Hepatocyte (in vitro differentiated cells): ENCODE data around the gene CELF4. TPM values are rescaled to one million over a fixed set of nuclear protein-coding genes. Genes with fewer than 3 reads are reported as not detected.

Experiments used
- DNase-seq: peaks from one replicate; pipeline ENCODE4 v3.0.0-alpha.2; 2016; ENCODE audit warnings: low spot score
- H2AFZ ChIP-seq: fragments of 200-600 bp; sonication (generic); 2 replicates; pipeline ENCODE4 v1.6.0; 2016; ENCODE audit warnings: antibody characterized with exemption, mild to moderate bottlenecking
- H3K27ac ChIP-seq: fragments of 200-600 bp; sonication (generic); 2 replicates; pipeline ENCODE4 v1.5.1; 2016; ENCODE audit warnings: mild to moderate bottlenecking
- H3K27me3 ChIP-seq: fragments of 200-600 bp; sonication (generic); 2 replicates; pipeline ENCODE4 v1.6.1; 2016
- H3K36me3 ChIP-seq: fragments of 200-600 bp; sonication (generic); replicated peaks from 2 replicates; pipeline ENCODE4 v1.5.1; 2016; ENCODE audit warnings: low read depth; ENCODE audit not compliant: insufficient read depth
- H3K4me1 ChIP-seq: fragments of 200-600 bp; sonication (generic); 2 replicates; pipeline ENCODE4 v1.5.1; 2016; ENCODE audit warnings: mild to moderate bottlenecking, moderate library complexity; ENCODE audit not compliant: insufficient read depth
- H3K4me2 ChIP-seq: fragments of 200-600 bp; sonication (generic); 2 replicates; pipeline ENCODE4 v1.6.0; 2016
- H3K4me3 ChIP-seq: fragments of 200-600 bp; sonication (generic); 2 replicates; pipeline ENCODE4 v1.5.1; 2016; ENCODE audit warnings: mild to moderate bottlenecking
- H3K79me2 ChIP-seq: fragments of 200-600 bp; sonication (generic); 2 replicates; pipeline ENCODE4 v1.6.0; 2017; ENCODE audit warnings: mild to moderate bottlenecking
- H3K9me2 ChIP-seq: fragments of 200-600 bp; sonication (generic); replicated peaks from 2 replicates; pipeline ENCODE4 v1.6.0; 2017; ENCODE audit warnings: mild to moderate bottlenecking; ENCODE audit not compliant: insufficient read depth
- H3K9me3 ChIP-seq: fragments of 200-600 bp; sonication (generic); 2 replicates; pipeline ENCODE4 v1.5.1; 2016; ENCODE audit warnings: low read depth, mild to moderate bottlenecking
- H4K20me1 ChIP-seq: fragments of 200-600 bp; sonication (generic); 2 replicates; pipeline ENCODE4 v1.6.0; 2016; ENCODE audit warnings: mild to moderate bottlenecking; ENCODE audit not compliant: insufficient read depth, poor library complexity, severe bottlenecking
- EZH2 ChIP-seq: fragments of 200-600 bp; sonication (generic); IDR thresholded peaks from 2 replicates; pipeline ENCODE4 v1.6.1; 2016; ENCODE audit warnings: antibody characterized with exemption, mild to moderate bottlenecking, borderline replicate concordance
- EZH2phosphoT487 ChIP-seq: fragments of 200-600 bp; sonication (generic); IDR thresholded peaks from one replicate; pipeline ENCODE4 v1.6.1; 2018; ENCODE audit warnings: antibody characterized with exemption, mild to moderate bottlenecking, low read depth, moderate library complexity; ENCODE audit not compliant: unreplicated experiment, severe bottlenecking
- WGBS: methylation state at CpG from one replicate; pipeline ENCODE4 v1.1.6; 2016; ENCODE audit warnings: low lambda C conversion rate; ENCODE audit errors: missing lambda C conversion rate; 5-methylcytosine and 5-hydroxymethylcytosine counted together
- polyA plus RNA-seq: library from polyadenylated mRNA; unstranded; fragments of >200 nt; fragmentation: Nextera tagmentation; extraction: Ambion mirVana; gene quantifications from 2 replicates; pipeline ENCODE4 v1.2.1, GENCODE V29; 2016
- total RNA-seq: library from RNA; depleted of rRNA; stranded (reverse); fragments of >200 nt; gene quantifications from 2 replicates; pipeline ENCODE4 v1.2.3, GENCODE V29; 2014
- TF ChIP-seq, protein P1 (sequence below): fragments of 200-600 bp; sonication (generic); IDR thresholded peaks from 2 replicates; pipeline ENCODE4 v1.5.1; 2016; ENCODE audit warnings: antibody characterized with exemption, mild to moderate bottlenecking; ENCODE audit not compliant: poor library complexity

CELF4 gene
- total and polyA plus RNA-seq, 2 experiments from 2014 or later = 1.3 to 2.9 TPM

DNA sequence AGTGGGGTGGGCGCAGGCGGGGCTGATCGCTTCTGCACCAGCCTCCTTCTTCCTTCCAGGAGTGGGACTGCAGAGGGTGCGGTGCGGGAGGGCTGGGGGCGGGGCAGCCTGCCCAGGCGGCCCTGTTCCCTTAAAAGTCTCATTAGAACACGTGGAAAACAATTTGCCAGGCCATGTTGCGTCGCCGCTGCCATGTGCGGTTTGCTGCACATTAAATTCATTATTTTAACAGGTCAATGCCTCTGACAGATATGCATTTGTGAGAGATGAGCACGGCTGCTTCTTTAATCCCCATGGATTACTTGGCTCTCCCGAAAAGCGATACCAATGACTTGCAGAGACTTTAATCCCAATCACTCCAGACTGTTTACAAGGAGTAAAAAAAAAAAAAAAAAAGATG is 139.0 kb downstream of the CELF4 start:
- TF ChIP-seq, protein P1, sequence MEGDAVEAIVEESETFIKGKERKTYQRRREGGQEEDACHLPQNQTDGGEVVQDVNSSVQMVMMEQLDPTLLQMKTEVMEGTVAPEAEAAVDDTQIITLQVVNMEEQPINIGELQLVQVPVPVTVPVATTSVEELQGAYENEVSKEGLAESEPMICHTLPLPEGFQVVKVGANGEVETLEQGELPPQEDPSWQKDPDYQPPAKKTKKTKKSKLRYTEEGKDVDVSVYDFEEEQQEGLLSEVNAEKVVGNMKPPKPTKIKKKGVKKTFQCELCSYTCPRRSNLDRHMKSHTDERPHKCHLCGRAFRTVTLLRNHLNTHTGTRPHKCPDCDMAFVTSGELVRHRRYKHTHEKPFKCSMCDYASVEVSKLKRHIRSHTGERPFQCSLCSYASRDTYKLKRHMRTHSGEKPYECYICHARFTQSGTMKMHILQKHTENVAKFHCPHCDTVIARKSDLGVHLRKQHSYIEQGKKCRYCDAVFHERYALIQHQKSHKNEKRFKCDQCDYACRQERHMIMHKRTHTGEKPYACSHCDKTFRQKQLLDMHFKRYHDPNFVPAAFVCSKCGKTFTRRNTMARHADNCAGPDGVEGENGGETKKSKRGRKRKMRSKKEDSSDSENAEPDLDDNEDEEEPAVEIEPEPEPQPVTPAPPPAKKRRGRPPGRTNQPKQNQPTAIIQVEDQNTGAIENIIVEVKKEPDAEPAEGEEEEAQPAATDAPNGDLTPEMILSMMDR = no peak
- TF ChIP-seq EZH2phosphoT487 (no peak), EZH2 (no peak)
- no peaks in the 10 kb centered on the region for H3K9me3 ChIP-seq
- no peak overlapping the region for H3K27ac ChIP-seq
- H3K9me2 ChIP-seq = no peaks in the 10 kb centered on the region
- WGBS = 47% methylated on average over 15 of the region's 15 CpGs
- no peaks in the 10 kb centered on the region for H3K79me2 ChIP-seq
- no peaks in the 10 kb centered on the region for H3K27me3 ChIP-seq
- DNase-seq = no peak
- no peaks in the 10 kb centered on the region for H3K36me3 ChIP-seq
- no peaks in the 10 kb centered on the region for H4K20me1 ChIP-seq
- H3K4me3 ChIP-seq = no peak overlapping the region
- no peaks in the 10 kb centered on the region for H3K4me1 ChIP-seq
- H3K4me2 ChIP-seq = no peak overlapping the region
- no peak overlapping the region for H2AFZ ChIP-seq

DNA sequence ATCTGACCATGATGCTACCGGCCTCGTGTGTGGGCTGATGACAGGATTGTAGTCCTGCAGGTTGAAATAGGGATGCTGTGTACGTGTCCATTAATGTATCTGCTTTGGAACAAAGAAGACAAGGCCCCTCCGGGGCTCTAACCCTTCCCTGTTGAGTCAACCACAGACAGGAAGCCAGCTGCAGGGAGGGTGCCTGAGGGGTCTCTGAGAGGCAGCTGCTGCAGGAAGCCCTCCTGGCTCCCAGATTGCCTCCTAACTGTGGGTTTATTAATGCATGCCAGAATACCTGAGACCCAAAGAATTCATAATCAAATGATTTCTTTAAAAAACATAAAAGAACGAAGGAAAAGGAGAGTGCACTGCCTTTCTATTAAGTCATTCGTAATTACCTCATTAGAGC is 140.4 kb downstream of the CELF4 start:
- no peak for DNase-seq
- H3K4me3 ChIP-seq = no peak overlapping the region
- no peaks in the 10 kb centered on the region for H3K79me2 ChIP-seq
- no peak overlapping the region for H2AFZ ChIP-seq
- H3K4me1 ChIP-seq = no peaks in the 10 kb centered on the region
- no peaks in the 10 kb centered on the region for H3K27me3 ChIP-seq
- no peaks in the 10 kb centered on the region for H3K9me3 ChIP-seq
- 78% methylated on average over 6 of the region's 6 CpGs for WGBS
- H3K9me2 ChIP-seq = no peaks in the 10 kb centered on the region
- H3K27ac ChIP-seq = no peak overlapping the region
- H3K4me2 ChIP-seq = no peak overlapping the region
- H4K20me1 ChIP-seq = no peaks in the 10 kb centered on the region
- TF ChIP-seq EZH2phosphoT487 (no peak), EZH2 (no peak)
- TF ChIP-seq, protein P1 = no peak
- no peaks in the 10 kb centered on the region for H3K36me3 ChIP-seq

DNA sequence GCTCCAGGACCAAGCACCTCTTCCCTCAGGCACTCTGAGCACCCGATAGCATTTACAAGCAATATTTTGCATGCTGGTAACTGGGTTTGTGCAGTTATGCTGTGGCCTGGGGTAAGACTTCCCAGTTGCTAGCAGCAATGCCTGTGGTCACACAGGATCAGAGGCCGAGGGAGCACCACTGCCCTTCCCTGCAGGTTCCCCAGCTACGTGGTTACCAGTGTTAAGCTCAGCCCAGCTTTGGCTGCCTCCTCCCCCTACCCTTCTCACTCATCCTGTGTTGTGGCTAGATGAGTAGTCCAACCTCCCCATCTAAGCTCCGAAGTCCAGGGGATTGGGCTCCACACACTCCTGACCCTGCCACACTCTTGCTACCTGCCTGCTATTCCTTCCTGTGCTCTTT is 141.1 kb downstream of the CELF4 start:
- Histone ChIP-seq H3K9me2 (no peaks in the 10 kb centered on the region), H2AFZ (no peak overlapping the region), H3K27ac (no peak overlapping the region), H3K9me3 (no peaks in the 10 kb centered on the region), H3K4me2 (no peak overlapping the region), H3K4me1 (no peaks in the 10 kb centered on the region), H3K27me3 (no peaks in the 10 kb centered on the region), H3K36me3 (no peaks in the 10 kb centered on the region), H3K79me2 (no peaks in the 10 kb centered on the region), H4K20me1 (no peaks in the 10 kb centered on the region), H3K4me3 (no peak overlapping the region)
- 84% methylated on average over 4 of the region's 4 CpGs for WGBS
- no peak for DNase-seq
- TF ChIP-seq, protein P1 = no peak
- TF ChIP-seq EZH2 (no peak), EZH2phosphoT487 (no peak)

DNA sequence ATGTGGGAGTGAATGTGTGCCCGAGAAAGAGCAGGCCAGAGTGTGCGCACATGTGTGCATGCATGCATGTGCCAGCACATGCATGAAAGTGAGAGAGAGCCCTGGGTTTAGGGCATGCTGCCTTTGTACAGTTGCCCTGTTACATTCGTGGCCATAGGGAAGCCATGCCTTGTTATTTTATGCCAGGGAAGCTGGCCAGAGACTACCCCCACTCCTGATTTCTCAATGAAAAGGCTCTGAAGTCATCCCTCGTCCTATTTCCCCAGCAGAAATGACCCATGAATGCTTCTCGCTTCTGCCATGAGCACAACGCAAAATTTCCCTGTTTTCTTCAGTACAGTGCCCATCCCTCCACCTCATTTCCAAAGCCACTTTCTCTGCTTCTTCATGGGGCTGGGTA is 143.0 kb downstream of the CELF4 start:
- Histone ChIP-seq H3K79me2 (no peaks in the 10 kb centered on the region), H3K4me1 (no peaks in the 10 kb centered on the region), H3K36me3 (no peaks in the 10 kb centered on the region), H3K27ac (no peak overlapping the region), H3K9me3 (no peaks in the 10 kb centered on the region), H3K9me2 (no peaks in the 10 kb centered on the region), H3K4me2 (no peak overlapping the region), H3K27me3 (no peaks in the 10 kb centered on the region), H4K20me1 (no peaks in the 10 kb centered on the region), H2AFZ (no peak overlapping the region), H3K4me3 (no peak overlapping the region)
- 87% methylated on average over 6 of the region's 6 CpGs for WGBS
- DNase-seq = no peak
- TF ChIP-seq EZH2 = no peak
- TF ChIP-seq, protein P1 = no peak
- TF ChIP-seq EZH2phosphoT487 = no peak
